HG02610 (cell line): Measurements from ENCODE around the gene MRNIP.
A peak's percentile ranks its signal among the peaks of the same experiment; 100 is the strongest.

ENCODE experiments used
- ATAC-seq: cut with Tn5 transposase; IDR thresholded peaks from one replicate; pipeline ENCODE4 v1.9.1; 2021; ENCODE audit warnings: mild to moderate bottlenecking, moderate library complexity; ENCODE audit not compliant: unreplicated experiment

The MRNIP gene

GRCh38 chr5:179805529-179806249, 52.9 kb downstream of the MRNIP start:
- peak; percentile 13 for ATAC-seq

DNA sequence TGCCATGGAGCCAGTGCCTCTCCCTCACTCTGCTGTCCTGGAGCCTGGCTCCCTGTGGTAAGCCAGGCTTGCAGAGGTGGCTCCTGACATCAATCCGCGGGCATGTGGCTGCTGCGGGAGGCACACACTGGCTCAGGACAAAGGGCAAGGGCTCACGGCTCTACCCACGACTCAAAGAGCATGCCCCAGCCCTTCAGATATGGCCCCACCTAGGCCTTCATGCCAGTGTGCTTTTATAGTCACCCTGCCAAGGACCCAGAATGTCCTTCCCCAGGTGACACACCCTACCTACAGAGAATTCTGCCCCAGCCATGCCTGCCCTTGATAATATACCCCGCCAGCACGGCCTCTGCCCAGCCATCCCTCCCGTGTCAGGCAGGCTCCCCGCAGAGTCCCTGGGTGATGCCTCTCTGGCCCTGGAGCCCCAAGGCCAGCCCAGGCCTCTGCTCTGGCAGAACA, 53.5 kb downstream of the MRNIP start:
- no peak for ATAC-seq

DNA sequence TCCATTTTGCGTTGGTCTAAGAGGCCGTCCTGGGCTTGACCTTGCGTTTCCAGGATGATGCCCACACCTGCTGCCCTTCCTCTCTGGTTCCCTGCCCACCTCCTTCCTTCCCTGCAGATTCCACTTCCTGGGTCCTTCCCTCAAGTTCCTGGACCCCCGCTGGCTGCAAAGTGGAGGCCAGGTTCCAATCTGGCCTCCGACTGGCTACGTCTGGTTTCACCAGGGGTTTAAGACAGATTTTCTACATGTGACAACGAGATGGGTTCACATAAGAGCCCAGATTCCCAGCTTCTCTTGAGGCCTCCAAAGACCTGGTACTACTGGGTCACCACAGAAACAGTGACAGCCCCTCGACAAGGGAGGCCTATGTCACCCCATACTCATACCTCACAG, 54.1 kb downstream of the MRNIP start:
- no peak for ATAC-seq

- ATAC-seq, result no peak
Observed at GRCh38 chr5:179803651-179804554, 54.7 kb downstream of the MRNIP start.

DNA sequence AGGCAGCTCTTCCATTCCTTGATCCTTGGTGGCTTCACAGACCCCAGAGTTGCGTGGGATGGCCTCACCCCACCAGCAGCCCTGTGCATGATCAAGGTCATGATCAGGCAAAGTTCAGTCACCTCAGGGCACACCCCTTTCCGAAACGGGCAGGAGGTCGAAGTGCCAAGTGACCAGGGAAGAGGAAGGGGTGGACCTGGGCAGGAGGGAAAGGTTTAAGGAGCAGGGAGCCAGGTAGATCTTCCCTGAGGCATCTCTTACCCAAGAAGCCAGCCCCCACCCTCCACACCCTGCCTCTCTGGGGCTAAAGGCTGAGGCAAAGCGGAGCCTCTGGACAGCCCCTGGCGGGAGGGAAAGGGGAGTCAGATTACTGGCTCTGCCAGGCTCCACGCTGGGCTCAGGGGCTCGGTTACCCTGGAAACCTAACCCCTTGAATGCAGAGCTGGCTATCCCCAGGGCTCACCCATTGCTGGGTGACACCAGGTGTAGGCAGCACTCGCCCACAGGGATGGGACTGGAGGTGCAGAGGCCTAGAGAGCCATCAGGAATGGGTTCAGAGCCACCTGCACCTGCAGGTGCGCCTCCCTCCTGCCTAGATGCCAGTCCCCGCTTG, 55.6 kb downstream of the MRNIP start:
- no peak for ATAC-seq

DNA sequence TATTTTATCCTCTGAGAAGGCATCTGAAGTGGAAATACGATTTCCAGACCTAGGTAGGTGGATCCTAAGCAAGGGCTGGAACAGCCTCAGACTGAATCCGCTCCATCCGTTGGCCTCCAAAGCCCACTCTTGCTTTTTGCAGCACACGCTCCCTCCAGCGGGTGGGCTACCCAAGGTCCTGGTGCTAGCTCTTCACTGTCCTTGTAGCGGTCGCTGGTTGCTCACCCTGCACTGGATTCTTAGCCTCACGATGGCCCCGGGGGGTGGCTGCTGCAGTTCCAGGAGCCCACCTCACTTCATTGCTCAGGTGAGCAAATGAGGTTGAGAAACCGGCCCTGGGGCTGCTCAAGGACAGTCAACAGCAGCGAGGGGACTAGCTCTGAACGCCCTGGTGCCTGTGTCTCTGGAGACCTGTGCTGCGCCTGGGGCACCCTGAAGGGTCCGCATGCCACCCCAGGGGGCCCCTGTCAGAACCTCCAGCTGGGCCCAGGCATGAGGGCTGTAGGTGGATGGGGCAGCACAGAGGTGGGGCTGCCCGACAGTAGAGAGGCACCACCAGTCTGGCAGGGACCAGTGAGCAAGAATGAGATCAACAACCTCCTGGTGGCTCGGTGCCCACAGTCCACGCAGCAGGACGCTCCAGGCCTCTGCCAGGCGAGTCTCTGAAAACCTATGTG, 56.3 kb downstream of the MRNIP start:
- ATAC-seq, result no peak

GRCh38 chr5:179801304-179802206, 57.1 kb downstream of the MRNIP start:
- no peak for ATAC-seq

GRCh38 chr5:179800696-179801201, 57.9 kb downstream of the MRNIP start:
- ATAC-seq, result no peak

DNA sequence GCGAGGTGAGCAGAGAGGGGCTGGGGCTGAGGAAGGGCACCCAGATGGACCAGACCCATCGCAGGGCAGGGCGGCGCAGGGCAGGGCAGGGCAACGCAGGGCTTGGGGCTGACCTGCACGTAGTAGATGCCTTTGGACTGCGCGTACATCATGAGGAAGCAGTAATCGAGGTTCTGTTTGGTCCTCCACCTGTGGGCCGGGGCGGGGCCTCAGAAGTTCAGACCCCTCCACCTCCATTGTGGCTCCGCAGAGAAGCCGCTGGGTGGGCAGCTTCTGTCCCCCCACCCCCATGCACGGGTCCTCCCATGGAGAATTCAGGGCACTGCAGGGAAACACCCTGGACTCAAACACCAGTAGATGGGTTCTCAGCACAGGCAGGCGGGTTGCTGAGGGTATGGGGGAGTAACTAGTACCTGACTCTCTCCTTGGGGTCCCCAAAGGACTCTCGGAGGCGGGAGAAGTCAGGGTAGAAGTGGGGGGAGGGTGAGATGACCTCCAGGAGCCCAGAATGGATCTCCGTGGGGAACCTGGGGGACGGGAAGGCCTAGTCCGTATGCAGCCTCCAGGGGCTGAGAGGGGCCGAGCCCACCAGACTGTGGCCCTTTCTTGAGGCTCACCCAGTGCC, 58.4 kb downstream of the MRNIP start:
- no peak for ATAC-seq

DNA sequence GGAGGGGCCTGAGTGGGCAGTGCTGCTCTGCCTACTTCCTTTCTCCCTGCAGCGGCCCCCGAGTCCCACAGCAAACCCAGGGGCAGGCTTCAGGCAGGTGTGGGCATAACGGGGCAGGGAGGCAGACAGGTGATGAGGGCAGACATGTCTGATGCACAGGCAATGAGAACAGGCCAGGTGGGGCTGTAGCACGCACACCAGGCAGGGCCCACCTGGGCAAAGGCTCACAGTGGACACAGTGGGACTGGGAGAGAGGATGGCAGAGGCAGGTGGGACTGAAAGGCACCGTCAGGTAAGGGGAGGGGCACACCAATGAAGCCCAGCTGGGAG, 59.0 kb downstream of the MRNIP start:
- ATAC-seq, result no peak

DNA sequence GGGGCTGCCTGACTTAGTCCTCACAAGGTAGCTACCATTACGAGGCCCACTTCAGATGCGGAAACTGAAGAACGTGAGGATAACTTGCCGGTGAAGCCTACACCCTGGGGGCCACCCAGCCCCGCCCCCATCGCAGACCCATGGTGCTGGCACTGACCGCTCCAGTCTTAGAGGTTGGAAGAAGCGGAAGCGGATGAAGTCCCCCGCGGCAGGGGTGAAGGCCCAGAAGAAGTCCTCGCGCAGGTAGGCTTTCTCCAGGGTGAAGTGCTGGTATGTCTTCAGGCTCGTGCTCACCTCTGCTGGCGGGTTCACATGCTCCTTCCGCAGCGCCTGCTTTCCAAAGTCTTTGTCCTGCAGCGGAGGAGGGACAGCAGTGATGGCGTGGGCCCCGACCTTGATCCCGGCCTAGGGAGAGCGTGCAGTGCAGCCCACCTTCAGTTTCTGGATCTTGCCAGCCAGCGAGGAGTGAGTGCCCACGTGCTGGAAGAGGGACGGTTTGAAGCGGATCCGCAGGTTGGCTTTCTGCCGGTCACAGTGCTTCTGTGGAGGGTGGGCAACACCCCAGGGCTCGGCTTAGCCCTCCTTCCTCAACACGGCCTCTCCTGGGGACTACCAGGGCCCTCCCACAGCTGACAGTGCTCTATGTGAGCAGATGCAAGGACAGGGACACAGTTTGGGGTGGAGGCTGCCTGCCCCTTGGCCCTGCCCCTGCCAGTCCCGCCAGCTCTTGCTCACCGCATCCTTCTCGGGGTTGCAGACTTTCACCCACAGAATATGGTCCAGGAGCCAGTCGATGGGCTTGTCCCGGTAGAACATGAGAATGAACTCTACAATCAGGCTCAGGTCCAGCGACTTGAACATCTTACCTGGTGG, 59.6 kb downstream of the MRNIP start:
- ATAC-seq, result no peak

GRCh38 chr5:179798144-179798770, 60.4 kb downstream of the MRNIP start:
- ATAC-seq, result no peak

DNA sequence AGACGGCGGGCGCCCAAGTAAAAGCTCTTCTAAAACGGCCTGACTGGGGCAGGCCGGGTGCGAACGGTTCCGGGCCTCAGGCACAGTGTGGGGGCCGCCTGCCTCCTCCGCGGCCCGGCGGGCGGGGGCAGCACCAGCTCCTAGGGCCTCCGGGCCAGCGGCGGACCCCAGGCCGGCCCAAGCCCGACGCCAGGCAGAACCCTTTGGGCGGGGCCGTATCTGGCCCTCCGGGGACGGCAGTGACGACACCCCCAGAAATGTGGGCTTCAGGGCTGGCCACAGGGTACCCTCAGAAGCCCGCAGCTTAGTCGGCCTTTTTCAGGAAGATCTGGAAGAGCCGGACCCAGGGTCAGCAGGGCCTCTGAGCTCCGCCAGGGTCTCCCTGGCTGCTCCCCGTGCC, 60.9 kb downstream of the MRNIP start:
- ATAC-seq, result no peak

DNA sequence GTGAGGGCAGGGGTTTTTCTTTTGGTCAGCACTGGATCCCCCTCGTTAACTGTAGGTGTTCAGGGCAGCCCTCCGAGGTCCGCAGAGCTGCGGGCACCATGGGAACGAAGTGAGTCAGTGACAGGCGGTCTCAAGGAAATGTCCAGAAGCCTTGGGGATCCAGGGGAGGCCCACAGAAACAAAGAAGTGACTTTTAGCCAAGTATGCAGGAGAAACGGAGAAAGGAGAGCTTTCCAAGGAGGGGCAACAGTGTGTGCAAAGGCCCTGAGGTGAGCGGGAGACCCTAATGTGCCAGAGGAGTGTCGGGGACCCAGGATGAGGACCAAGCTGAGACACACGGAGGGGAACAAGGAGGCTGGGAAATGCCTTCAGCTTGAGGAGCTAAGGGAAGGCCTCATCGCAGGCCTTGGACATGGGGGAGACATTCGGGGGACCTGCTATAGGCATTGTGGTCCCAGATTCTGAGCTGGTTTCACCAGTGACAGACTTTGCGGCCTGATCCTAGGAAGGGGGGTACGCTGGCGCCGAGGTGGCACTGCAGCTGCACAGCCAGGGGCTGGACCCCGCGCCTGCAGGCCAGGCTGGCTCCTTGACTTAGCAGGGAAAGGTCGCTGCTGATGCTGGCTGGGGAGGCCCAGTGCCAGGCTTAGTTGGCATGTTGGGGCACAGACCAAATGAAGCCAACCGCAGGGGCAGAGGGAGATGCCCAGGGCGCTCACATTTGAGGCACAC, 61.6 kb downstream of the MRNIP start:
- no peak for ATAC-seq

- peak; percentile 71 for ATAC-seq
Observed at GRCh38 chr5:179795863-179796833, 62.5 kb downstream of the MRNIP start.
